Retinal pigment epithelial cell (primary cell): ENCODE measurements around the gene LYPD5.
"Not testable (repeated sequence)": the region's sequence is repeated elsewhere in the genome, so short reads cannot be mapped to it uniquely, and the experiment has no call there.

Experiments used
- DNase-seq: peaks from one replicate; pipeline ENCODE4 v3.0.0-alpha.2; 2010; ENCODE audit warnings: low read depth
- H3K4me3 ChIP-seq: 2 replicates; pipeline ENCODE4 v1.5.1; 2011; ENCODE audit warnings: mild to moderate bottlenecking, low read length, control low read depth, moderate library complexity
- TF ChIP-seq, protein P1 (sequence below): conservative IDR thresholded peaks from 2 replicates; pipeline ENCODE4 v1.5.1; 2011; ENCODE audit warnings: low read depth, low read length, control low read depth, inconsistent platforms

Gene LYPD5

GRCh38 chr19:43812688-43813087 lies 10.4 kb upstream of the LYPD5 start:
- TF ChIP-seq, protein P1, sequence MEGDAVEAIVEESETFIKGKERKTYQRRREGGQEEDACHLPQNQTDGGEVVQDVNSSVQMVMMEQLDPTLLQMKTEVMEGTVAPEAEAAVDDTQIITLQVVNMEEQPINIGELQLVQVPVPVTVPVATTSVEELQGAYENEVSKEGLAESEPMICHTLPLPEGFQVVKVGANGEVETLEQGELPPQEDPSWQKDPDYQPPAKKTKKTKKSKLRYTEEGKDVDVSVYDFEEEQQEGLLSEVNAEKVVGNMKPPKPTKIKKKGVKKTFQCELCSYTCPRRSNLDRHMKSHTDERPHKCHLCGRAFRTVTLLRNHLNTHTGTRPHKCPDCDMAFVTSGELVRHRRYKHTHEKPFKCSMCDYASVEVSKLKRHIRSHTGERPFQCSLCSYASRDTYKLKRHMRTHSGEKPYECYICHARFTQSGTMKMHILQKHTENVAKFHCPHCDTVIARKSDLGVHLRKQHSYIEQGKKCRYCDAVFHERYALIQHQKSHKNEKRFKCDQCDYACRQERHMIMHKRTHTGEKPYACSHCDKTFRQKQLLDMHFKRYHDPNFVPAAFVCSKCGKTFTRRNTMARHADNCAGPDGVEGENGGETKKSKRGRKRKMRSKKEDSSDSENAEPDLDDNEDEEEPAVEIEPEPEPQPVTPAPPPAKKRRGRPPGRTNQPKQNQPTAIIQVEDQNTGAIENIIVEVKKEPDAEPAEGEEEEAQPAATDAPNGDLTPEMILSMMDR: no peak
- no peak overlapping the region for H3K4me3 ChIP-seq
- DNase-seq: no peak

- TF ChIP-seq, protein P1: no peak
- no peak for DNase-seq
- no peak overlapping the region for H3K4me3 ChIP-seq
These were observed 10.0 kb upstream of the LYPD5 start for GRCh38 chr19:43812259-43812658.

- TF ChIP-seq, protein P1: no peak
- no peak for DNase-seq
- no peak overlapping the region for H3K4me3 ChIP-seq
These were observed 9.6 kb upstream of the LYPD5 start for GRCh38 chr19:43811837-43812236.

DNA sequence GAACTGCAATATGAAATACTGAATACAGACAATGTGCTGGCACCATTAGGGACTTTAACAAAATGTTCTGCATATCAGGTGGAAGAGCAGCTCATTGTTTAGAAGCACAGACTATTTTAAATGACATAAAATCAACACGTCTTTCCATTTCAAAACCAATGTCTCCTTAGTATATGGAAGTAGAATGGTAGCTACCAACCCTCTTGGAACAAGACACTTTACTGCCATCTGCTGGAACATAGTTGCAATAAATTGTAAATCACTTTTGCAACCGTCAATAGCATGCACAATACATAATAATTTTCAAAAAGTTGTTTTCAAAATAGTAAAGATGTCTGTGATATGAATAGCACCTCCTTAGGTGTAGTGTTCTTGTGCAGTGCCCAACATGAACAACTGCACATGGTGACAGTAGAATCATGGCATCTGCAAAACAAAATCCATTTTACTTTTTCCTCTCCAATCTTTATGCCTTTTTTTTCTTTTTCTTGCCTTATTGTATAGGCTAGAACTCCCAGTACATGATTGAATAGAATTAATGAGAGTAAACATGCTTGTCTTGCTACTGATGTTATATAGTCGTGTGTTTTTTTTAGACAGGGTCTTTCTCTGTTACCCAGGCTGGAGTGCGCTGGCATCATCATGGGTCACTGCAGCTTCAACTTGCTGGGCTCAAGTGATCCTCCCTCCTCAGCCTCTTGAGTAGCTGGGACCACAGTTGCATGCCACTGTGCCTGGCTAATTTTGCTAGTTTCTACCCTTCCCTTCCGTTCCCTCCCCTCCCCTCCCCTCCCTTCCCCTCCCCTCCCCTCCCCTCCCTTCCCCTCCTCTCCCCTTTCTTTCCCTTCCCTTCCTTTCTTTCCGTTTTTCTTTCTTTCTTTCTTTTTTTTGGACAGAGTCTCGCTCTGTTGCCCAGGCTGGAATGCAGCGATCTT lies 7.8 kb upstream of the LYPD5 start:
- TF ChIP-seq, protein P1: peak; percentile 57
- no peak overlapping the region for H3K4me3 ChIP-seq
- no peak for DNase-seq

DNA sequence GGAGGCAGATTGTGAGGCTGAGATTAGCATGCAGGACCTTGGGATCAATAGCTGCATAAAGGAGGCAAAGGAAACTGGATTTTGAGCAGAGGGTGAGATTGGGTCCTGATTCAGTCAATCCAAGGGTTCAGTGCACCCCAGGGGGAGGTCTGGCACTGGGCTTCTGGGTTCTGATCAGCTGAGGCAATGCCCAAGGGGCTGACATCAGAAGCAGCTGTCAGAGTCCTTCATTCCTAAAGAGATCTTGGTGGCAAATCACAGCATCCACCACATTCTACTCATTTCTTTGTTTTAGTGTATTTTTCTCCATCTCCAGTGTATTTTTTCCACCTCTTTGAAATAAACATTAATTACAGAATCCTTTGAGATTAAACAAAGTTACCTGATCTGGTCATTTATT lies 5.4 kb upstream of the LYPD5 start:
- H3K4me3 ChIP-seq: no peak overlapping the region
- TF ChIP-seq, protein P1: no peak
- no peak for DNase-seq

DNA sequence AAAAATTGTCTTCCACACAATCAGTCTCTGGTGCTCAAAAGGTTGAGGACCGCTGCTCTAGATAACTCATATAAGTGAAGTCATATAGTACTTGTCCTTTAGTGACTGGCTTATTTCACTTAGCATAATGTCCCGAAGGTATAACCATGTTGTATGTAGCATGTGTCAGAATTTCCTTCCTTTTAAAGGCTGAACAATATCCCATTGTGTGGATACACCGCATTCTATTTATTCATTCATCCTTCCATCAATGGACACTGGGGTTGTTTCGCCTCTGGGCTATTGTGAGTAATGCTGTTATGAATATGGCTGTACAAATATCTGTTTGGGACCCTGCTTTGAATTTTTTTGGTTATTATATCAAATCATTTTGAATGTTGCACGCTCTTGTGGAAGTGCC lies 4.6 kb upstream of the LYPD5 start:
- H3K4me3 ChIP-seq: no peak overlapping the region
- TF ChIP-seq, protein P1: no peak
- no peak for DNase-seq

DNA sequence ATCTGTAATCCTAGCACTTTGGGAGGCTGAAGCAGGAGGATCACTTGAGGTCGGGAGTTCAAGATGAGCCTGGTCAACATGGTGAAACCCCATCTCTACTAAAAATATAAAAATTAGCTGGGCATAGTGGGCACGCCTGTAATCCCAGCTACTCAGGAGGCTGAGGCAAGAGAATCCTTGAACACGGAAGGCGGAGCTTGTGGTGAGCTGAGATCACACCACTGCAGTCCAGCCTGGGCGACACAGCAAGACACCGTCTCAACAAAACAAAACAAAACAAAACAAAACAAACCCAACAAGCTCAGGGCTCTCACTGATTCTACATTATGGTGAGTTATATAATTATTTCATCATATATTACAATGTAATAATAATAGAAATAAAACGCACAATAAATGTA lies 4.2 kb upstream of the LYPD5 start:
- not testable (repeated sequence) for DNase-seq

More for the DNA sequence above, 4.2 kb upstream of the LYPD5 start:
- H3K4me3 ChIP-seq: not testable (repeated sequence)
